GM23248 (cell line): ENCODE results near the gene OGFRL1.

Experiments used
- EZH2 ChIP-seq: fragments of 200-600 bp; sonication (generic); IDR thresholded peaks from 2 replicates; pipeline ENCODE4 v1.6.1; 2018; ENCODE audit warnings: antibody characterized with exemption, mild to moderate bottlenecking; ENCODE audit not compliant: insufficient read depth, poor library complexity, severe bottlenecking
- EZH2phosphoT487 ChIP-seq: fragments of 200-600 bp; sonication (generic); IDR thresholded peaks from 2 replicates; pipeline ENCODE4 v1.6.1; 2018; ENCODE audit warnings: antibody characterized with exemption, moderate library complexity, mild to moderate bottlenecking, low read depth; ENCODE audit not compliant: insufficient read depth

GRCh38 chr6:71289039-71289801 is 609 bp downstream of the OGFRL1 start:
- TF ChIP-seq EZH2 (no peak), EZH2phosphoT487 (no peak)
